Uterine smooth muscle cell (primary cell): Measurements from ENCODE around the gene TMEM37. TPM values are rescaled to one million over a fixed set of nuclear protein-coding genes. Genes with fewer than 3 reads are reported as not detected.

Experiments
- total RNA-seq: library from RNA; depleted of rRNA; stranded (reverse); fragments of >200 nt; gene quantifications from 2 replicates; pipeline ENCODE4 v1.2.3, GENCODE V29; 2014

The TMEM37 gene, protein sequence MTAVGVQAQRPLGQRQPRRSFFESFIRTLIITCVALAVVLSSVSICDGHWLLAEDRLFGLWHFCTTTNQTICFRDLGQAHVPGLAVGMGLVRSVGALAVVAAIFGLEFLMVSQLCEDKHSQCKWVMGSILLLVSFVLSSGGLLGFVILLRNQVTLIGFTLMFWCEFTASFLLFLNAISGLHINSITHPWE
- 0.12 TPM in 1 of 2 replicates, not detected in the other for total RNA-seq

GRCh38 chr2:119431155-119431975 is at the start of gene TMEM37:
TMEM37 (plus strand) TSS chr2:119431854; CDS start chr2:119431904, 50 bp downstream.

Other genes with a start within 250 kb of the TMEM37 start
- 23.6 and 33.5 TPM in 2 replicates for gene STEAP3, start 208.0 kb upstream of the TMEM37 start, total RNA-seq
- 8.4 and 10.2 TPM in 2 replicates for gene C2orf76, start 65.0 kb upstream of the TMEM37 start, total RNA-seq
- 96.1 and 116 TPM in 2 replicates for gene DBI, start 64.9 kb upstream of the TMEM37 start, total RNA-seq
- not detected in 2 replicates for gene SCTR, start 92.6 kb downstream of the TMEM37 start, total RNA-seq
- 0.12 TPM in 1 of 2 replicates, not detected in the other for gene CFAP221, start 112.6 kb downstream of the TMEM37 start, total RNA-seq
- 8.4 and 8.6 TPM in 2 replicates for gene TMEM177, start 247.3 kb downstream of the TMEM37 start, total RNA-seq